Measurements from ENCODE around the gene FOXI1.
"Not testable (repeated sequence)": the region's sequence is repeated elsewhere in the genome, so short reads cannot be mapped to it uniquely, and the experiment has no call there.

The FOXI1 gene

GRCh38 chr5:170126626-170127025, 20.9 kb downstream of the FOXI1 start:
- DNase-seq (ENCODE audit: low spot score), result no peak

GRCh38 chr5:170131235-170131634, 25.5 kb downstream of the FOXI1 start:
- no peak for DNase-seq (ENCODE audit: low spot score)

- DNase-seq (ENCODE audit: low spot score), result no peak
These were observed 26.7 kb downstream of the FOXI1 start for GRCh38 chr5:170132269-170132975.

- DNase-seq (ENCODE audit: low spot score), result no peak
These were observed 27.3 kb downstream of the FOXI1 start for GRCh38 chr5:170132976-170133448.

GRCh38 chr5:170135796-170136490, 30.2 kb downstream of the FOXI1 start:
- DNase-seq (ENCODE audit: low spot score), result no peak

- no peak for DNase-seq (ENCODE audit: low spot score)
These were observed 30.8 kb downstream of the FOXI1 start for GRCh38 chr5:170136506-170136905.

GRCh38 chr5:170137694-170138214, 32.1 kb downstream of the FOXI1 start:
- no peak for DNase-seq (ENCODE audit: low spot score)

- DNase-seq (ENCODE audit: low spot score), result no peak
These were observed 32.6 kb downstream of the FOXI1 start for GRCh38 chr5:170138273-170138672.

GRCh38 chr5:170139786-170140335, 34.2 kb downstream of the FOXI1 start:
- DNase-seq (ENCODE audit: low spot score), result no peak

- not testable (repeated sequence) for DNase-seq (ENCODE audit: low spot score)
These were observed 35.5 kb downstream of the FOXI1 start for GRCh38 chr5:170141196-170141595.

GRCh38 chr5:170141636-170142035, 35.9 kb downstream of the FOXI1 start:
- DNase-seq (ENCODE audit: low spot score), result no peak

GRCh38 chr5:170142196-170142595, 36.5 kb downstream of the FOXI1 start:
- no peak for DNase-seq (ENCODE audit: low spot score)

GRCh38 chr5:170143091-170143490, 37.4 kb downstream of the FOXI1 start:
- DNase-seq (ENCODE audit: low spot score), result no peak

- no peak for DNase-seq (ENCODE audit: low spot score)
These were observed 38.0 kb downstream of the FOXI1 start for GRCh38 chr5:170143710-170144109.

- no peak for DNase-seq (ENCODE audit: low spot score)
These were observed 38.8 kb downstream of the FOXI1 start for GRCh38 chr5:170144286-170145023.

GRCh38 chr5:170145462-170145861, 39.8 kb downstream of the FOXI1 start:
- no peak for DNase-seq (ENCODE audit: low spot score)

- DNase-seq (ENCODE audit: low spot score), result no peak
These were observed 41.5 kb downstream of the FOXI1 start for GRCh38 chr5:170147051-170147752.

GRCh38 chr5:170147753-170148264, 42.1 kb downstream of the FOXI1 start:
- no peak for DNase-seq (ENCODE audit: low spot score)

- no peak for DNase-seq (ENCODE audit: low spot score)
These were observed 42.9 kb downstream of the FOXI1 start for GRCh38 chr5:170148430-170149205.

GRCh38 chr5:170149206-170149515, 43.5 kb downstream of the FOXI1 start:
- no peak for DNase-seq (ENCODE audit: low spot score)

- DNase-seq (ENCODE audit: low spot score), result no peak
These were observed 45.0 kb downstream of the FOXI1 start for GRCh38 chr5:170150713-170151096.
